NCI-H510A (cell line): ENCODE data around the gene CAPZB.
"Not testable (repeated sequence)": the region's sequence is repeated elsewhere in the genome, so short reads cannot be mapped to it uniquely, and the experiment has no call there.

Source experiments
- DNase-seq: peaks from one replicate; lab custom pipeline; 2025; lab: John Stamatoyannopoulos, UW

The CAPZB gene

GRCh38 chr1:19485362-19486187 lies at the start of gene CAPZB:
CAPZB (minus strand) TSS chr1:19485539; CDS start chr1:19485438, 101 bp downstream.
- DNase-seq = peak; percentile 99

GRCh38 chr1:19534281-19534680 lies 48.9 kb upstream of the CAPZB start:
- no peak for DNase-seq

GRCh38 chr1:19533626-19534025 lies 48.3 kb upstream of the CAPZB start:
- no peak for DNase-seq

- DNase-seq = no peak
Observed at GRCh38 chr1:19532519-19532918, 47.2 kb upstream of the CAPZB start.

GRCh38 chr1:19529664-19530063 lies 44.3 kb upstream of the CAPZB start:
- DNase-seq = no peak

- DNase-seq = no peak
Observed at GRCh38 chr1:19528438-19528837, 43.1 kb upstream of the CAPZB start.

- DNase-seq = no peak
Observed at GRCh38 chr1:19525607-19526545, 40.5 kb upstream of the CAPZB start.

GRCh38 chr1:19524791-19525190 lies 39.5 kb upstream of the CAPZB start:
- DNase-seq = no peak

- not testable (repeated sequence) for DNase-seq
Observed at GRCh38 chr1:19522570-19522969, 37.2 kb upstream of the CAPZB start.

GRCh38 chr1:19521411-19521810 lies 36.1 kb upstream of the CAPZB start:
- no peak for DNase-seq

GRCh38 chr1:19517017-19517416 lies 31.7 kb upstream of the CAPZB start:
- no peak for DNase-seq

- DNase-seq = no peak
Observed at GRCh38 chr1:19515201-19515600, 29.9 kb upstream of the CAPZB start.

GRCh38 chr1:19514391-19514831 lies 29.1 kb upstream of the CAPZB start:
- no peak for DNase-seq

- DNase-seq = no peak
Observed at GRCh38 chr1:19512545-19512944, 27.2 kb upstream of the CAPZB start.

- no peak for DNase-seq
Observed at GRCh38 chr1:19511116-19511515, 25.8 kb upstream of the CAPZB start.

GRCh38 chr1:19509647-19510046 lies 24.3 kb upstream of the CAPZB start:
- DNase-seq = not testable (repeated sequence)

- no peak for DNase-seq
Observed at GRCh38 chr1:19507516-19507915, 22.2 kb upstream of the CAPZB start.

- DNase-seq = no peak
Observed at GRCh38 chr1:19505693-19506457, 20.5 kb upstream of the CAPZB start.

- DNase-seq = no peak
Observed at GRCh38 chr1:19504796-19505692, 19.7 kb upstream of the CAPZB start.

- not testable (repeated sequence) for DNase-seq
Observed at GRCh38 chr1:19502284-19502683, 16.9 kb upstream of the CAPZB start.

GRCh38 chr1:19499887-19500286 lies 14.5 kb upstream of the CAPZB start:
- DNase-seq = not testable (repeated sequence)
